PC-9 (cell line): ENCODE data around the gene CIAO3. TPM values are rescaled to one million over a fixed set of nuclear protein-coding genes. Genes with fewer than 3 reads are reported as not detected.
"Not testable (repeated sequence)": the region's sequence is repeated elsewhere in the genome, so short reads cannot be mapped to it uniquely, and the experiment has no call there.

Experiments used
- BruUV-seq: library from RNA; stranded (reverse); fragments of 400-500 nt; replicated peaks from 2 replicates; lab custom pipeline; 2021; lab: Mats Ljungman, UMichigan
- CTCF ChIA-PET: fragments of 300-600 bp; sonication (Branson Sonifier 250); formaldehyde crosslinking; loops from one replicate; lab custom pipeline; 2022; ENCODE audit warnings: antibody characterized with exemption; lab: Charles Lee
- POLR2A ChIA-PET: fragments of 300-600 bp; sonication (Branson Sonifier 250); formaldehyde crosslinking; loops from one replicate; lab custom pipeline; 2022; ENCODE audit warnings: antibody characterized with exemption; ENCODE audit not compliant: unreplicated experiment; lab: Charles Lee
- DNase-seq, 2 experiments: peaks; one replicate each; pipeline versions ENCODE4 v3.0.0 to v3.0.0-alpha.2; 2015 to 2022; ENCODE audit warnings: mixed read lengths in 1 of 2
- H2AFZ ChIP-seq: fragments of 200-600 bp; sonication (generic); 2 replicates; pipeline ENCODE4 v1.8.1; 2017; ENCODE audit warnings: antibody characterized with exemption
- H3F3A ChIP-seq: fragments of 200-600 bp; sonication (generic); 2 replicates; pipeline ENCODE4 v1.8.1; 2017; ENCODE audit warnings: antibody characterized with exemption, mild to moderate bottlenecking, low read depth; ENCODE audit not compliant: insufficient read depth
- H3K27ac ChIP-seq: fragments of 200-600 bp; sonication (generic); 2 replicates; pipeline ENCODE4 v1.6.1; 2016; ENCODE audit warnings: mixed run types
- H3K27me3 ChIP-seq: fragments of 200-600 bp; sonication (generic); 2 replicates; pipeline ENCODE4 v1.6.1; 2016; ENCODE audit warnings: low read depth, mixed run types; ENCODE audit not compliant: insufficient read depth
- H3K36me3 ChIP-seq: fragments of 200-600 bp; sonication (generic); 2 replicates; pipeline ENCODE4 v1.6.1; 2016; ENCODE audit warnings: low read depth, mixed run types
- H3K4me1 ChIP-seq: fragments of 200-600 bp; sonication (generic); replicated peaks from 2 replicates; pipeline ENCODE4 v1.6.1; 2016; ENCODE audit warnings: mixed run types; ENCODE audit not compliant: insufficient read depth
- H3K4me2 ChIP-seq: fragments of 200-600 bp; sonication (generic); 2 replicates; pipeline ENCODE4 v1.6.1; 2017; ENCODE audit warnings: mixed run types
- H3K4me3 ChIP-seq: fragments of 200-600 bp; sonication (generic); 2 replicates; pipeline ENCODE4 v1.6.1; 2016; ENCODE audit warnings: mixed run types
- H3K79me2 ChIP-seq: fragments of 200-600 bp; sonication (generic); 2 replicates; pipeline ENCODE4 v1.6.1; 2017; ENCODE audit warnings: low read depth, mixed run types
- H3K9me2 ChIP-seq: fragments of 200-600 bp; sonication (generic); 2 replicates; pipeline ENCODE4 v1.8.1; 2017; ENCODE audit warnings: mild to moderate bottlenecking; ENCODE audit not compliant: insufficient read depth
- H3K9me3 ChIP-seq: fragments of 200-600 bp; sonication (generic); 2 replicates; pipeline ENCODE4 v1.8.1; 2016; ENCODE audit warnings: low read depth; ENCODE audit not compliant: insufficient read depth
- H4K20me1 ChIP-seq: fragments of 200-600 bp; sonication (generic); 2 replicates; pipeline ENCODE4 v1.8.1; 2017; ENCODE audit not compliant: insufficient read depth
- EZH2 ChIP-seq: fragments of 200-600 bp; sonication (generic); IDR thresholded peaks from 2 replicates; pipeline ENCODE4 v1.8.0; 2017; ENCODE audit warnings: antibody characterized with exemption, low read depth
- intact Hi-C: fragments of 100-400 bp; cut with micrococcal nuclease; formaldehyde crosslinking; loops from one replicate; pipeline ENCODE4 v1.10.0; 2022; ENCODE audit not compliant: unreplicated experiment
- total RNA-seq: library from RNA; stranded (reverse); gene quantifications from 2 replicates; pipeline ENCODE4 v1.2.3, GENCODE V29; 2021
- TF ChIP-seq, protein P1 (sequence below): fragments of 200-600 bp; sonication (generic); conservative IDR thresholded peaks from 2 replicates; pipeline ENCODE4 v1.6.1; 2017; ENCODE audit warnings: mixed run types, antibody characterized with exemption, mild to moderate bottlenecking, moderate library complexity

The CIAO3 gene
- total RNA-seq, 1 experiment from 2014 or later, result 44.2 TPM

DNA sequence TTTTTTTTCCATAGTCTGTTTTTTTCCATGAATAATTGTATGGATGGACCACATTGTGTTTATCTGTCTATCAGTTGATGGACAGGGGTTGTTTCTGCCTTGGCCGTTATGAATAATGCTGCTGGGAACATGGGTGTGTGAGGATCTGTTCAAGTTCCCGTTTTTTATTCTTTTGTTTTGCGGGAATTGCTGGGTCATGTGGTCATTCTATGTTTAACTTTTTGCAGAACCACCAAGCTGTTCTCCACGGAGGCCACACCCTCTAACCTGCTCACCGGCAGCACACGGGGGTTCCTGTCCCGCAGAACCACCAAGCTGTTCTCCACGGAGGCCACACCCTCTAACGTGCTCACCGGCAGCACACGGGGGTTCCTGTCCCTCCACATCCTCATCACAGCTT lies 13.9 kb upstream of the CIAO3 start:
- Histone ChIP-seq H3K27me3 (no peaks in the 10 kb centered on the region), H3F3A (peaks cover 4% of the 10 kb centered on the region; the same call in 1 of the 2 replicates), H3K9me3 (no peaks in the 10 kb centered on the region), H2AFZ (no peak overlapping the region), H3K4me3 (no peak overlapping the region), H4K20me1 (no peaks in the 10 kb centered on the region; the same call in 1 of the 2 replicates), H3K79me2 (no peaks in the 10 kb centered on the region), H3K9me2 (no peaks in the 10 kb centered on the region), H3K4me2 (no peak overlapping the region), H3K36me3 (no peaks in the 10 kb centered on the region), H3K27ac (no peak overlapping the region), H3K4me1 (no peaks in the 10 kb centered on the region)
- no peak for TF ChIP-seq EZH2
- TF ChIP-seq, protein P1, sequence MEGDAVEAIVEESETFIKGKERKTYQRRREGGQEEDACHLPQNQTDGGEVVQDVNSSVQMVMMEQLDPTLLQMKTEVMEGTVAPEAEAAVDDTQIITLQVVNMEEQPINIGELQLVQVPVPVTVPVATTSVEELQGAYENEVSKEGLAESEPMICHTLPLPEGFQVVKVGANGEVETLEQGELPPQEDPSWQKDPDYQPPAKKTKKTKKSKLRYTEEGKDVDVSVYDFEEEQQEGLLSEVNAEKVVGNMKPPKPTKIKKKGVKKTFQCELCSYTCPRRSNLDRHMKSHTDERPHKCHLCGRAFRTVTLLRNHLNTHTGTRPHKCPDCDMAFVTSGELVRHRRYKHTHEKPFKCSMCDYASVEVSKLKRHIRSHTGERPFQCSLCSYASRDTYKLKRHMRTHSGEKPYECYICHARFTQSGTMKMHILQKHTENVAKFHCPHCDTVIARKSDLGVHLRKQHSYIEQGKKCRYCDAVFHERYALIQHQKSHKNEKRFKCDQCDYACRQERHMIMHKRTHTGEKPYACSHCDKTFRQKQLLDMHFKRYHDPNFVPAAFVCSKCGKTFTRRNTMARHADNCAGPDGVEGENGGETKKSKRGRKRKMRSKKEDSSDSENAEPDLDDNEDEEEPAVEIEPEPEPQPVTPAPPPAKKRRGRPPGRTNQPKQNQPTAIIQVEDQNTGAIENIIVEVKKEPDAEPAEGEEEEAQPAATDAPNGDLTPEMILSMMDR, result no peak
- CTCF ChIA-PET, result no interaction called here
- DNase-seq, result no peak
- no TSS peak for BruUV-seq
- intact Hi-C loops, result no loop called here
- POLR2A ChIA-PET, result no interaction called here

DNA sequence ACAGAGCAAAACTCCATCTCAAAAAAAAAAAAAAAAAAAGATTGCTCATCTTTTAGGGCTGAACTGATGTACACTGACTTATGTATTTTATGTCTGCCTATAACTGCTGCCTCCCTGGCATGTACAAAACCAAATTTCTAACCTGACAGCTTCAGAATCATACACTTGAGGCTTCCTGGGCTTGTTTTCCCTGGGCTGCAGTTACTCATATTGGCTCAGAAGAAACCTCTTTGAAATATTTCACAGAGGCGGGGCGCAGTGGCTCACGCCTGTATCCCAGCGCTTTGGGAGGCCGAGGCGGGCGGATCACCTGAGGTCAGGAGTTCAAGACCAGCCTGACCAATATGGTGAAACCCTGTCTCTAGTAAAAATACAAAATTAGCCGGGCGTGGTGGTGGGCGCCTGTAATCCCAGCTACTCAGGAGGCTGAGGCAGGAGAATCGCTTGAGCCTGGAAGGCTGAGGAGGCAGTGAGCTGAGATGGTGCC lies 13.4 kb upstream of the CIAO3 start:
- H3K79me2 ChIP-seq, H3K9me2 ChIP-seq, H3K9me3 ChIP-seq, DNase-seq, POLR2A ChIA-PET, BruUV-seq, intact Hi-C loops, H2AFZ ChIP-seq, H3K36me3 ChIP-seq, H3K4me2 ChIP-seq, H4K20me1 ChIP-seq, H3K4me1 ChIP-seq, H3K27me3 ChIP-seq, H3K4me3 ChIP-seq, CTCF ChIA-PET, H3K27ac ChIP-seq, H3F3A ChIP-seq: not testable (repeated sequence)

DNA sequence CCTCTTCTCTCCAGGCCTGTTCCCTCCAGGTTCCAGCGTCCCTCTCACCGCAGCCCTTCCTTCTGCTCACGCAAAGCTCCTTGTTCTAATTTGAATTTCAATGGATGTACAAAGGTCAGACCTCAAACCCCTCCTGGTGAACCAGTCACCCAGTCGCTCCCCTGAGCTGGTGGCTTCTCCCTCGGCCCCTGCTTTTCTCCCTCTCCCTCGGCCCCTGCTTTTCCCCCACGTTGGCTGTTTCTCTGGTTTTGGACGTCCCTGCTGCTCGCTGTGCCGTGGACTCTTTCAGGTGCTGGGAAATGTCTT lies 11.2 kb upstream of the CIAO3 start:
- BruUV-seq, result no TSS peak
- TF ChIP-seq EZH2, result no peak
- TF ChIP-seq, protein P1, result no peak
- Histone ChIP-seq H3F3A (peaks cover 7% of the 10 kb centered on the region; the same call in 1 of the 2 replicates), H3K4me2 (no peak overlapping the region), H4K20me1 (no peaks in the 10 kb centered on the region; the same call in 1 of the 2 replicates), H3K9me3 (no peaks in the 10 kb centered on the region), H3K9me2 (no peaks in the 10 kb centered on the region), H3K27me3 (no peaks in the 10 kb centered on the region), H3K4me1 (no peaks in the 10 kb centered on the region), H3K36me3 (no peaks in the 10 kb centered on the region), H3K27ac (no peak overlapping the region), H3K79me2 (no peaks in the 10 kb centered on the region), H2AFZ (no peak overlapping the region), H3K4me3 (no peak overlapping the region)
- intact Hi-C loops, result no loop called here
- CTCF ChIA-PET, result interaction anchor here (0.6 kb wide), 1 partner anchor 11 kb away, joined by 4 read pairs; no protein-coding TSS in a partner anchor
- POLR2A ChIA-PET, result no interaction called here
- no peak for DNase-seq
